GM12878 (cell line): Measurements from ENCODE around the gene GNA15. TPM values are rescaled to one million over a fixed set of nuclear protein-coding genes. Genes with fewer than 3 reads are reported as not detected.

ENCODE experiments used
- ATAC-seq: fragments of 200-7000 bp; cut with Tn5 transposase; 3 replicates; pipeline ENCODE4 v1.9.1; 2020; ENCODE audit warnings: mild to moderate bottlenecking, moderate library complexity
- BruUV-seq: library from RNA; stranded (reverse); fragments of 400-500 nt; replicated peaks from 2 replicates; lab custom pipeline; 2021; lab: Mats Ljungman, UMichigan
- CTCF ChIA-PET: fragments of 300-600 bp; sonication (Branson Sonifier 250); formaldehyde crosslinking; extraction: SDS; loops from one replicate; lab custom pipeline; 2021; ENCODE audit warnings: inconsistent platforms; lab: Yijun Ruan, JAX
- POLR2A ChIA-PET: fragments of 350-600 bp; formaldehyde crosslinking; extraction: SDS; loops from one replicate; lab custom pipeline; 2021; ENCODE audit warnings: inconsistent platforms; lab: Charles Lee
- RAD21 ChIA-PET: fragments of 300-600 bp; sonication (Branson Sonifier 250); formaldehyde crosslinking; loops from one replicate; lab custom pipeline; 2023; ENCODE audit warnings: antibody characterized with exemption; ENCODE audit not compliant: unreplicated experiment; lab: Charles Lee
- SMC1A ChIA-PET: fragments of 300-600 bp; sonication (Branson Sonifier 250); formaldehyde crosslinking; loops from one replicate; lab custom pipeline; 2023; ENCODE audit not compliant: unreplicated experiment, uncharacterized antibody; lab: Charles Lee
- DNase-seq: peaks from one replicate; pipeline ENCODE4 v3.0.0-alpha.2; 2011; ENCODE audit warnings: low read depth, low spot score
- FAIRE-seq: peaks from 3 replicates; lab custom pipeline; 2011; peaks lifted over from hg19 to GRCh38; lab: Jason Lieb, UNC
- H2AFZ ChIP-seq: 2 replicates; pipeline ENCODE4 v1.6.0; 2011; ENCODE audit warnings: low read depth, low read length, control low read depth; ENCODE audit not compliant: control insufficient read depth
- H3K27ac ChIP-seq: 2 replicates; pipeline ENCODE4 v1.5.1; 2011; ENCODE audit warnings: control low read depth; ENCODE audit not compliant: control insufficient read depth, insufficient read depth
- H3K27me3 ChIP-seq, 2 experiments: replicated peaks in 1 of 2; 2 replicates each; pipeline versions ENCODE4 v1.6.0 to v1.6.1; 2011; ENCODE audit warnings: low read length in 1 of 2; ENCODE audit not compliant: control insufficient read depth in 2 of 2, insufficient read depth in 2 of 2
- H3K36me3 ChIP-seq, 2 experiments: 2 replicates each; pipeline ENCODE4 v1.5.1; 2011; ENCODE audit warnings: low read length in 1 of 2; ENCODE audit not compliant: control insufficient read depth in 2 of 2, insufficient read depth in 2 of 2
- H3K4me1 ChIP-seq: 2 replicates; pipeline ENCODE4 v1.6.1; 2011; ENCODE audit warnings: mild to moderate bottlenecking, low read length, moderate library complexity, mixed read lengths; ENCODE audit not compliant: control insufficient read depth, insufficient read depth
- H3K4me2 ChIP-seq: 2 replicates; pipeline ENCODE4 v1.6.0; 2011; ENCODE audit warnings: control low read depth; ENCODE audit not compliant: control insufficient read depth, insufficient read depth
- H3K4me3 ChIP-seq: fragments of 200-600 bp; sonication (generic); 2 replicates; pipeline ENCODE4 v1.5.1; 2016
- H3K79me2 ChIP-seq: 2 replicates; pipeline ENCODE4 v1.6.0; 2011; ENCODE audit warnings: low read length; ENCODE audit not compliant: control insufficient read depth, insufficient read depth
- H3K9ac ChIP-seq: 2 replicates; pipeline ENCODE4 v1.8.0; 2011; ENCODE audit warnings: low read length, control low read depth, mixed read lengths; ENCODE audit not compliant: control insufficient read depth, insufficient read depth
- H3K9me3 ChIP-seq: replicated peaks from 3 replicates; pipeline ENCODE4 v1.5.1; 2011; ENCODE audit warnings: mild to moderate bottlenecking, low read length; ENCODE audit not compliant: control insufficient read depth, insufficient read depth
- H4K20me1 ChIP-seq: 2 replicates; pipeline ENCODE4 v1.6.0; 2011; ENCODE audit not compliant: control insufficient read depth, insufficient read depth
- FOXK2 ChIP-seq: fragments of 450-650 bp; IDR thresholded peaks from 2 replicates; pipeline ENCODE4 v1.6.1; 2017; ENCODE audit warnings: mild to moderate bottlenecking, moderate library complexity
- HDAC6 ChIP-seq: fragments of 200-600 bp; sonication (generic); IDR thresholded peaks from one replicate; pipeline ENCODE4 v1.8.0; 2017; ENCODE audit warnings: antibody characterized with exemption; ENCODE audit not compliant: unreplicated experiment
- MEF2B ChIP-seq: fragments of 450-650 bp; IDR thresholded peaks from 2 replicates; pipeline ENCODE4 v1.6.1; 2018; ENCODE audit warnings: mild to moderate bottlenecking, moderate library complexity; ENCODE audit not compliant: partially characterized antibody, poor library complexity, severe bottlenecking
- MYB ChIP-seq: fragments of 150-350 bp; IDR thresholded peaks from 2 replicates; pipeline ENCODE4 v1.6.1; 2014; ENCODE audit warnings: mild to moderate bottlenecking, low read depth, low read length, borderline replicate concordance
- NR2F1 ChIP-seq: fragments of 450-650 bp; conservative IDR thresholded peaks from 2 replicates; pipeline ENCODE4 v1.6.1; 2017; ENCODE audit warnings: mild to moderate bottlenecking
- ZZZ3 ChIP-seq: IDR thresholded peaks from 2 replicates; pipeline ENCODE4 v1.6.1; 2011; ENCODE audit warnings: low read depth; ENCODE audit not compliant: control insufficient read depth, insufficient read length
- WGBS: methylation state at CpG from one replicate; pipeline ENCODE4 v1.1.6; 2016; ENCODE audit warnings: low lambda C conversion rate; ENCODE audit not compliant: insufficient replicate concordance, insufficient coverage; ENCODE audit errors: missing lambda C conversion rate; 5-methylcytosine and 5-hydroxymethylcytosine counted together
- in situ Hi-C: fragments of 300-500 bp; cut with MboI; formaldehyde crosslinking; loops from 9 replicates; pipeline ENCODE4 v1.14.3; 2018; ENCODE audit warnings: mixed read lengths
- intact Hi-C: fragments of 100-400 bp; cut with micrococcal nuclease; formaldehyde crosslinking; loops from one replicate; pipeline ENCODE4 v1.14.2; 2022; ENCODE audit not compliant: unreplicated experiment
- polyA plus RNA-seq, 11 experiments: library from polyadenylated mRNA; depleted of rRNA in 4 of 11; unstranded in 6 of 11; stranded (reverse) in 5 of 11; fragments of >200 nt; fragmentation: Nextera tagmentation in 4 of 11; fragmentation: Illumina TruSeq in 1 of 11; extraction: Ambion mirVana in 4 of 11; extraction: Trizol in 1 of 11; gene quantifications; 1 replicate in 1 of 11; 2 replicates in 10 of 11; pipeline versions ENCODE4 v1.2.1 to v1.2.3, GENCODE V29; 2011 to 2016; ENCODE audit warnings: inconsistent platforms in 2 of 11, missing spikeins in 2 of 11, low read depth in 1 of 11
- total RNA-seq, 4 experiments: library from RNA; depleted of rRNA in 3 of 4; stranded (reverse); fragments of >200 nt in 3 of 4; fragmentation: Illumina TruSeq in 1 of 4; extraction: Trizol in 1 of 4; gene quantifications; 2 replicates each; pipeline versions ENCODE4 v1.2.1 to v1.2.3, GENCODE V29; 2013 to 2021
- TF ChIP-seq, protein P1 (sequence below): IDR thresholded peaks from 2 replicates; pipeline ENCODE4 v1.6.1; 2011; ENCODE audit warnings: borderline replicate concordance, low read depth, mild to moderate bottlenecking, moderate library complexity, low read length; ENCODE audit not compliant: insufficient read depth, poor library complexity, severe bottlenecking

The GNA15 gene
- total and polyA plus RNA-seq, 10 of the 15 experiments (the other 5 are each of a cell fraction or from before 2014, with no cell fraction given): 0.42 to 18.0 (median 9.4) TPM

DNA sequence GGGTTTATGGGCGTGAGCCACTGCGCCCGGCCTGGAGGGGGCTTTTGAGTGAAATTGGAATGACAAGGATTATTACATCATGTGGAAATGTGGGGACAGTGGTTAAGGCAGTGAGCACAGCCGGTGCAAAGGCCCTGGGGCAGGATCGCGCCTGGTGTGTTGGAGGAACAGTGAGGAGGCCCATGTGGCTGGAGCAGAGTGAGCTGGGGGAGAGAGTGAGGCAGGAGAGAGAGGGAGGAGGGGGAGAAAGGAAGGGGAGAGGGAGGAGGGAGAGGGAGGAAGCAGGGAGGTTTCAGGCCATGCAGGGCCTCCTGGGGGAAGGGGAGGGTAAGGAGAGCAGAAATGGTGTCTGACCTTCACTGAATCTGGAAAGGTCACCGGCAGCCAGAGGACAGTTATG lies 77.3 kb downstream of the GNA15 start:
- intact Hi-C loops: no loop called here
- Histone ChIP-seq H3K27me3 (no peaks in the 10 kb centered on the region), H3K4me3 (no peak overlapping the region), H3K4me1 (no peaks in the 10 kb centered on the region), H2AFZ (no peak overlapping the region), H4K20me1 (no peaks in the 10 kb centered on the region), H3K9ac (no peak overlapping the region), H3K9me3 (no peaks in the 10 kb centered on the region), H3K36me3 (no peaks in the 10 kb centered on the region; a peak in 1 of 4 replicates), H3K27ac (no peak overlapping the region), H3K4me2 (no peak overlapping the region)
- ChIA-PET SMC1A (no interaction called here), CTCF (no interaction called here), POLR2A (interaction anchor here (0.6 kb wide), 1 partner anchor 257 kb away, joined by 7 read pairs; no protein-coding TSS in a partner anchor)
- FAIRE-seq: no peak
- 88% methylated on average over 7 of the region's 7 CpGs for WGBS
- TF ChIP-seq, protein P1, sequence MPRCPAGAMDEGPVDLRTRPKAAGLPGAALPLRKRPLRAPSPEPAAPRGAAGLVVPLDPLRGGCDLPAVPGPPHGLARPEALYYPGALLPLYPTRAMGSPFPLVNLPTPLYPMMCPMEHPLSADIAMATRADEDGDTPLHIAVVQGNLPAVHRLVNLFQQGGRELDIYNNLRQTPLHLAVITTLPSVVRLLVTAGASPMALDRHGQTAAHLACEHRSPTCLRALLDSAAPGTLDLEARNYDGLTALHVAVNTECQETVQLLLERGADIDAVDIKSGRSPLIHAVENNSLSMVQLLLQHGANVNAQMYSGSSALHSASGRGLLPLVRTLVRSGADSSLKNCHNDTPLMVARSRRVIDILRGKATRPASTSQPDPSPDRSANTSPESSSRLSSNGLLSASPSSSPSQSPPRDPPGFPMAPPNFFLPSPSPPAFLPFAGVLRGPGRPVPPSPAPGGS: no peak
- TF ChIP-seq MYB (no peak), NR2F1 (no peak), ZZZ3 (no peak), HDAC6 (no peak), FOXK2 (no peak), MEF2B (no peak)
- TF ChIP-seq, all 136 proteins: peak for 0
- DNase-seq (no peak), ATAC-seq (no peak)
- H3K79me2 ChIP-seq: no peaks in the 10 kb centered on the region
- no TSS peak for BruUV-seq
- in situ Hi-C loops: no loop called here
- RAD21 ChIA-PET: no interaction called here

Other genes starting within 250 kb of the GNA15 start
Only the 7 nearest of the 10 such genes appear.
- 6.3 and 8.5 TPM in 2 replicates for gene TLE6, start 158.5 kb upstream of the GNA15 start, total RNA-seq (2014; rRNA removed)
- gene TLE6, start 158.5 kb upstream of the GNA15 start, total RNA-seq (2014; rRNA removed; fragmentation: Illumina TruSeq; extraction: Trizol): 7.3 and 8.0 TPM in 2 replicates
- gene TLE6, start 158.5 kb upstream of the GNA15 start, total RNA-seq (2021): 6.0 and 6.4 TPM in 2 replicates
- gene TLE6, start 158.5 kb upstream of the GNA15 start, polyA plus RNA-seq (2011; rRNA removed): 10.8 and 13.8 TPM in 2 replicates
- 2.6 and 7.0 TPM in 2 replicates for gene TLE6, start 158.5 kb upstream of the GNA15 start, polyA plus RNA-seq (2014; fragmentation: Illumina TruSeq; extraction: Trizol)
- gene TLE6, start 158.5 kb upstream of the GNA15 start, polyA plus RNA-seq (2014; fragmentation: Nextera tagmentation; extraction: Ambion mirVana): 1 to 10 TPM; 2.7 to 3.4 TPM
- 10.6 and 11.2 TPM in 2 replicates for gene TLE6, start 158.5 kb upstream of the GNA15 start, polyA plus RNA-seq (2014; rRNA removed)
- 1 to 10 TPM; 5.1 to 5.7 TPM for gene TLE6, start 158.5 kb upstream of the GNA15 start, polyA plus RNA-seq (2016; fragmentation: Nextera tagmentation; extraction: Ambion mirVana)
- not detected in 2 replicates for gene TLE2, start 106.8 kb upstream of the GNA15 start, total RNA-seq (2014; rRNA removed)
- gene TLE2, start 106.8 kb upstream of the GNA15 start, total RNA-seq (2014; rRNA removed; fragmentation: Illumina TruSeq; extraction: Trizol): not detected in 2 replicates
- 0.21 and 1.1 TPM in 2 replicates for gene TLE2, start 106.8 kb upstream of the GNA15 start, total RNA-seq (2021)
- not detected in 2 replicates for gene TLE2, start 106.8 kb upstream of the GNA15 start, polyA plus RNA-seq (2011; rRNA removed)
- 0.21 TPM in 1 of 2 replicates, not detected in the other for gene TLE2, start 106.8 kb upstream of the GNA15 start, polyA plus RNA-seq (2014; fragmentation: Illumina TruSeq; extraction: Trizol)
- under 1 TPM in 1 of 2 experiments, not detected in 1; 0.09 TPM for gene TLE2, start 106.8 kb upstream of the GNA15 start, polyA plus RNA-seq (2014; fragmentation: Nextera tagmentation; extraction: Ambion mirVana)
- gene TLE2, start 106.8 kb upstream of the GNA15 start, polyA plus RNA-seq (2014; rRNA removed): 0.05 and 0.48 TPM in 2 replicates
- gene TLE2, start 106.8 kb upstream of the GNA15 start, polyA plus RNA-seq (2016; fragmentation: Nextera tagmentation; extraction: Ambion mirVana): under 1 TPM in 1 of 2 experiments, not detected in 1; 0.11 TPM
- gene TLE5, start 73.5 kb upstream of the GNA15 start, total RNA-seq (2014; rRNA removed): 282 and 299 TPM in 2 replicates
- 144 and 153 TPM in 2 replicates for gene TLE5, start 73.5 kb upstream of the GNA15 start, total RNA-seq (2014; rRNA removed; fragmentation: Illumina TruSeq; extraction: Trizol)
- gene TLE5, start 73.5 kb upstream of the GNA15 start, total RNA-seq (2021): 354 and 373 TPM in 2 replicates
- gene TLE5, start 73.5 kb upstream of the GNA15 start, polyA plus RNA-seq (2011; rRNA removed): 272 and 329 TPM in 2 replicates
- 52.9 and 154 TPM in 2 replicates for gene TLE5, start 73.5 kb upstream of the GNA15 start, polyA plus RNA-seq (2014; fragmentation: Illumina TruSeq; extraction: Trizol)
- gene TLE5, start 73.5 kb upstream of the GNA15 start, polyA plus RNA-seq (2014; fragmentation: Nextera tagmentation; extraction: Ambion mirVana): 10 to 100 TPM in 1 of 2 experiments, 1 to 10 TPM in 1; 2.5 to 13.0 TPM
- 359 and 398 TPM in 2 replicates for gene TLE5, start 73.5 kb upstream of the GNA15 start, polyA plus RNA-seq (2014; rRNA removed)
- gene TLE5, start 73.5 kb upstream of the GNA15 start, polyA plus RNA-seq (2016; fragmentation: Nextera tagmentation; extraction: Ambion mirVana): 100 to 1,000 TPM in 1 of 2 experiments, 10 to 100 TPM in 1; 64.4 to 130 TPM
- gene GNA11, start 41.7 kb upstream of the GNA15 start, total RNA-seq (2014; rRNA removed): 5.0 and 6.8 TPM in 2 replicates
- 3.0 and 4.7 TPM in 2 replicates for gene GNA11, start 41.7 kb upstream of the GNA15 start, total RNA-seq (2014; rRNA removed; fragmentation: Illumina TruSeq; extraction: Trizol)
- gene GNA11, start 41.7 kb upstream of the GNA15 start, total RNA-seq (2021): 9.7 and 10.6 TPM in 2 replicates
- 1.1 and 1.6 TPM in 2 replicates for gene GNA11, start 41.7 kb upstream of the GNA15 start, polyA plus RNA-seq (2011; rRNA removed)
- gene GNA11, start 41.7 kb upstream of the GNA15 start, polyA plus RNA-seq (2014; fragmentation: Illumina TruSeq; extraction: Trizol): 7.5 and 7.9 TPM in 2 replicates
- gene GNA11, start 41.7 kb upstream of the GNA15 start, polyA plus RNA-seq (2014; fragmentation: Nextera tagmentation; extraction: Ambion mirVana): under 1 TPM; 0.07 to 0.21 TPM
- gene GNA11, start 41.7 kb upstream of the GNA15 start, polyA plus RNA-seq (2014; rRNA removed): 5.5 and 6.4 TPM in 2 replicates
- 1 to 10 TPM; 1.9 to 2.2 TPM for gene GNA11, start 41.7 kb upstream of the GNA15 start, polyA plus RNA-seq (2016; fragmentation: Nextera tagmentation; extraction: Ambion mirVana)
- gene S1PR4, start 42.7 kb downstream of the GNA15 start, total RNA-seq (2014; rRNA removed): 50.1 and 57.7 TPM in 2 replicates
- gene S1PR4, start 42.7 kb downstream of the GNA15 start, total RNA-seq (2014; rRNA removed; fragmentation: Illumina TruSeq; extraction: Trizol): 4.7 and 6.1 TPM in 2 replicates
- 32.4 and 33.7 TPM in 2 replicates for gene S1PR4, start 42.7 kb downstream of the GNA15 start, total RNA-seq (2021)
- not detected in 2 replicates for gene S1PR4, start 42.7 kb downstream of the GNA15 start, polyA plus RNA-seq (2011; rRNA removed)
- 0.54 TPM in 1 of 2 replicates, not detected in the other for gene S1PR4, start 42.7 kb downstream of the GNA15 start, polyA plus RNA-seq (2014; fragmentation: Illumina TruSeq; extraction: Trizol)
- gene S1PR4, start 42.7 kb downstream of the GNA15 start, polyA plus RNA-seq (2014; fragmentation: Nextera tagmentation; extraction: Ambion mirVana): 1 to 10 TPM in 1 of 2 experiments, under 1 TPM in 1; 0.19 to 1.2 TPM
- 35.7 and 44.5 TPM in 2 replicates for gene S1PR4, start 42.7 kb downstream of the GNA15 start, polyA plus RNA-seq (2014; rRNA removed)
- gene S1PR4, start 42.7 kb downstream of the GNA15 start, polyA plus RNA-seq (2016; fragmentation: Nextera tagmentation; extraction: Ambion mirVana): 10 to 100 TPM; 42.2 to 43.3 TPM
- 35.0 and 43.0 TPM in 2 replicates for gene NCLN, start 49.9 kb downstream of the GNA15 start, total RNA-seq (2014; rRNA removed)
- 14.5 and 18.6 TPM in 2 replicates for gene NCLN, start 49.9 kb downstream of the GNA15 start, total RNA-seq (2014; rRNA removed; fragmentation: Illumina TruSeq; extraction: Trizol)
- gene NCLN, start 49.9 kb downstream of the GNA15 start, total RNA-seq (2021): 69.2 and 79.1 TPM in 2 replicates
- 10.7 and 29.5 TPM in 2 replicates for gene NCLN, start 49.9 kb downstream of the GNA15 start, polyA plus RNA-seq (2011; rRNA removed)
- gene NCLN, start 49.9 kb downstream of the GNA15 start, polyA plus RNA-seq (2014; fragmentation: Illumina TruSeq; extraction: Trizol): 2.3 and 11.6 TPM in 2 replicates
- gene NCLN, start 49.9 kb downstream of the GNA15 start, polyA plus RNA-seq (2014; fragmentation: Nextera tagmentation; extraction: Ambion mirVana): 1 to 10 TPM; 2.2 to 7.2 TPM
- 42.6 and 64.0 TPM in 2 replicates for gene NCLN, start 49.9 kb downstream of the GNA15 start, polyA plus RNA-seq (2014; rRNA removed)
- 10 to 100 TPM; 71.8 to 75.2 TPM for gene NCLN, start 49.9 kb downstream of the GNA15 start, polyA plus RNA-seq (2016; fragmentation: Nextera tagmentation; extraction: Ambion mirVana)
- gene CELF5, start 88.6 kb downstream of the GNA15 start, total RNA-seq (2014; rRNA removed): not detected in 2 replicates
- not detected in 2 replicates for gene CELF5, start 88.6 kb downstream of the GNA15 start, total RNA-seq (2014; rRNA removed; fragmentation: Illumina TruSeq; extraction: Trizol)
- not detected in 2 replicates for gene CELF5, start 88.6 kb downstream of the GNA15 start, total RNA-seq (2021)
- 0.01 and 0.04 TPM in 2 replicates for gene CELF5, start 88.6 kb downstream of the GNA15 start, polyA plus RNA-seq (2011; rRNA removed)
- not detected in 2 replicates for gene CELF5, start 88.6 kb downstream of the GNA15 start, polyA plus RNA-seq (2014; fragmentation: Illumina TruSeq; extraction: Trizol)
- gene CELF5, start 88.6 kb downstream of the GNA15 start, polyA plus RNA-seq (2014; fragmentation: Nextera tagmentation; extraction: Ambion mirVana): not detected
- gene CELF5, start 88.6 kb downstream of the GNA15 start, polyA plus RNA-seq (2014; rRNA removed): 0.01 and 0.16 TPM in 2 replicates
- not detected for gene CELF5, start 88.6 kb downstream of the GNA15 start, polyA plus RNA-seq (2016; fragmentation: Nextera tagmentation; extraction: Ambion mirVana)